ENCODE results near the gene INA. TPM values are rescaled to one million over a fixed set of nuclear protein-coding genes. Genes with fewer than 3 reads are reported as not detected.

Gene INA
- polyA plus RNA-seq, 3 donors: 0.18 to 1.2 (median 0.31) TPM

Other genes with a start within 250 kb of the INA start
- gene NT5C2, start 83.9 kb upstream of the INA start, polyA plus RNA-seq (ENCODE audit: insufficient read length in 3 of 3): 100 to 1,000 TPM in 2 of 3 donors, 10 to 100 TPM in 1; 83.5 to 125 (median 112) TPM
- under 1 TPM in 2 of 3 donors, not detected in 1; 0.11 to 0.21 TPM for gene RPEL1, start 31.3 kb upstream of the INA start, polyA plus RNA-seq (ENCODE audit: insufficient read length in 3 of 3)
- gene PCGF6, start 74.0 kb downstream of the INA start, polyA plus RNA-seq (ENCODE audit: insufficient read length in 3 of 3): 10 to 100 TPM; 11.8 to 13.6 (median 12.3) TPM
- 1 to 10 TPM; 6.9 to 8.1 (median 7.9) TPM for gene TAF5, start 90.8 kb downstream of the INA start, polyA plus RNA-seq (ENCODE audit: insufficient read length in 3 of 3)
- gene ATP5MK, start 119.3 kb downstream of the INA start, polyA plus RNA-seq (ENCODE audit: insufficient read length in 3 of 3): 100 to 1,000 TPM; 196 to 243 (median 202) TPM
- 10 to 100 TPM; 35.9 to 44.9 (median 42.7) TPM for gene PDCD11, start 119.5 kb downstream of the INA start, polyA plus RNA-seq (ENCODE audit: insufficient read length in 3 of 3)
- 10 to 100 TPM; 12.9 to 14.4 (median 14.3) TPM for gene CALHM2, start 175.2 kb downstream of the INA start, polyA plus RNA-seq (ENCODE audit: insufficient read length in 3 of 3)
- under 1 TPM in 2 of 3 donors, not detected in 1; 0.06 to 0.14 TPM for gene CALHM1, start 181.8 kb downstream of the INA start, polyA plus RNA-seq (ENCODE audit: insufficient read length in 3 of 3)
- gene CALHM3, start 202.1 kb downstream of the INA start, polyA plus RNA-seq (ENCODE audit: insufficient read length in 3 of 3): not detected
- gene NEURL1, start 216.6 kb downstream of the INA start, polyA plus RNA-seq (ENCODE audit: insufficient read length in 3 of 3): 1 to 10 TPM; 1.9 to 2.3 (median 1.9) TPM